Activated CD8-positive, alpha-beta memory T cell treated with anti-CD3 and anti-CD28 coated beads, Interleukin-2, amount 50 U/mL, for 24 hours (primary cell): ENCODE data around the gene SUGP2.

Experiments
- DNase-seq: peaks from one replicate; pipeline ENCODE4 v3.0.0-alpha.2; 2020; ENCODE audit errors: extremely low read depth

SUGP2 gene

DNA sequence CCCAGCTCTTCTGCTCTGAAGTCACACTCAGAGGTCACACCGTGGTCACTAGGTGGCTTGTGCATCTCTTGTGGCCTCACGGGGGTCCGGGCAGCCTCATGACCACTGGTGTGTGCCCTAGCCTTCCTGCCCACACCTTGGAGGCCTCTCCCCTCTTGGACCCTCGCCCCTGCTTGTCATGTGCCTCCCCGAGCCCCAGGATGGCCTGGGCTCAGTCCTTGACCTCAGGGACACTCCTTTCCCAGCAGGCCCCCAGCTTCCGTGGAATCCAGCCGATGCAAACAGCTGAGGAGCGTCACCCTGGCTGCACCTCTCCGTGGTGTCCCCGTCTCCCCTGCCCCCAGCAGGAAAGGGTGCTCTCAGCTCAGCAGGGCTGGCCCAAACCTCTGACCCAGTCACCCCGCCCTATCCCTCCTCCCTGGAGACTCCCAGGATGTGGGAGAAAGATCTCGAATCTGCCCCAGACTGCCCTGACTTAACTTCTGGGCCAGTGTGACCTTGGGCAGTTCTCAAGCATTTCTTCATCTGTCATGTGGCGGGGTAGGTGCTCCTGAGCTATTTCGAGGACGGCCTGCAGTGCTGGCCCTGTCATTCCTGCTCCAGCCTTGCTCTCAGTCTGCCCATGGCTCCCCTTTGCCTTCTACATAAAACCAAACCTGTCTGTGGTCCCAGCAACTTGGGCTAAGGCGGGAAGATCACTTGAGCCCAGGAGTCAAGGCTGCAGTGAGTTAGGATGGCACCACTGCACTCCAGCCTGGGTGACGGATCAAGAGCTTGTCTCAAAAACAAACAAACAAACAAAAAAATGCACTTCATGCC, 25.9 kb upstream of the SUGP2 start:
- no peak for DNase-seq

DNA sequence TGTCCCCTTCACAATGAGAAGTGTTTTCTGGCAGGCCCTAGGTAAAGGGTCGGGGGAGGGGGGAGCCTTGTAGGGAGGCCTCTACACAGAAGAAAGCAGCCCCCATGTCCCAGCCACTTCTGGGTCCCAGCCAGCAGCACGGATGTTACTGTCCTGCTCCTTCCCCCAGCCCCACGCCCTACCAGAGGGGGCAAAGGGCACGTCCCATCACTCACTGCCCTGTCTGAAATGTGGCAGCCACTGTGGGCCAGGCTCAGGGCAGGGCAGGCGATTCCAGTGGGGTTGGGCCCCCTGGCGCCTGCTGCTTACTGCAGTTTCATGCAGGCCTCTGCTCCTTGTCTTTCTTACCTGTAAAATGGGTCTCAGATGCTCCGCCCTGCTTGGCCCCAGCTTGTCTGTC, 24.4 kb upstream of the SUGP2 start:
- DNase-seq = no peak

DNA sequence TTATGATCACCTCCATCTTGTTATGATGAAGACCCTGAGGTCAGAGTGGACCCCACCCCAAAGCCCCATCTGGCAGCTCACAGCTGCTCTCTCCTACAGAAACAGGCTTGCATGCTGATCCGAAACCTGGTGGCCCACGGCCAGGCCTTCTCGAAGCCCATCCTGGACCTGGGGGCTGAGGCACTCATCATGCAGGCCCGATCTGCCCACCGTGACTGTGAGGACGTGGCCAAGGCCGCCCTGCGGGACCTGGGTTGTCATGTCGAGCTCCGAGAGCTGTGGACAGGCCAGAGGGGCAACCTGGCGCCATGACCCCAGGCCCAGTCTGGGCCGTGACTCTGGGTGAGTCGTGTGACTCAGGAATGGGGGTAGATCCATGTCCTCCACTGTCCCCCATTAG, 24.0 kb upstream of the SUGP2 start:
- no peak for DNase-seq

DNA sequence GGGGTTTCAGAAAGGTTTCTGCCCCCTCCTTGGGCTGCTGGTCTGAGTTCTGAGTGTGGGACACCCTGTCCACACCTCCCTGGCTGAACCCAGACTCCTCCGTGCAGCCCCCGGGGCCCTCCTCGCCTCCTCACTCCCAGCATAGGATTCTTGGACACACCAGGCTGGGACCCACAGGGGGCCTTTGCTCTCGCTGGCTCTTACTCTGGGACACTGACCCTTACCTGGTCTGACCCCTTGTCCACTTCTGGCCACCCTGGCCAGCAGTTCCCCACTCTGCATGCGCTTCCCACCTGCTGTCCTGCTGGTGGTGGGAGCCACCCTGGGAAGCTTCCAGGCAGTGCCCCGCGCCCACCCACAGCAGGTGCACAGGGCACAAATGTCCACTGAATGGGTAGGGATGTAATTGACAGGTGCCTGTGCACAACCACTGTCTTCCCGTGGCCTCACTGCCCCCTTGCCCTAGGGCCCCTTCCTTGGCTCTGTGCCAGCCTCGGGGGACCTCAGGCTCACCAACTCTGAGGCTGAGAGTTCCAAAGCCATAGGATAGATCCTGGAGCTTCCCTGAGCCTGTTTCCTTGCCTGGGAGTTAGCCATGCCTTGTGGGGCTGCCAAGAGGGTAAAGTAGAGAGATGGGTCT, 23.4 kb upstream of the SUGP2 start:
- no peak for DNase-seq

DNA sequence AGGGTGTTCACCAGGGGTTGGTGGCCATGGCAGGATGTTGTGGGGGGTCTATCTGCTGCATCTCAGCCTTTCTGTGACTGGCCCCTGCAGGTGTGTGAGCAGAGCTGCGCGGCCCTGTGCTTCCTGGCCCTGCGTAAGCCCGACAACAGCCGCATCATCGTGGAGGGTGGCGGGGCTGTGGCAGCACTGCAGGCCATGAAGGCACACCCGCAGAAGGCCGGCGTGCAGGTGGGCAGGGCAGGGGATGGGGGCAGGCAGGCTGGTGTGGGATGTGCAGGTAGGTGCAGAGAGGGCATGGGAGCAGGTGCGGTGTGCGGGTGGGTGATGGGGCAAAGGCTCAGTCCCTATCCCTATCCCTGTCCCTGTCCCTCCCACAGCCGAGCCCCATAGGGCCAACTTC, 22.4 kb upstream of the SUGP2 start:
- no peak for DNase-seq

DNA sequence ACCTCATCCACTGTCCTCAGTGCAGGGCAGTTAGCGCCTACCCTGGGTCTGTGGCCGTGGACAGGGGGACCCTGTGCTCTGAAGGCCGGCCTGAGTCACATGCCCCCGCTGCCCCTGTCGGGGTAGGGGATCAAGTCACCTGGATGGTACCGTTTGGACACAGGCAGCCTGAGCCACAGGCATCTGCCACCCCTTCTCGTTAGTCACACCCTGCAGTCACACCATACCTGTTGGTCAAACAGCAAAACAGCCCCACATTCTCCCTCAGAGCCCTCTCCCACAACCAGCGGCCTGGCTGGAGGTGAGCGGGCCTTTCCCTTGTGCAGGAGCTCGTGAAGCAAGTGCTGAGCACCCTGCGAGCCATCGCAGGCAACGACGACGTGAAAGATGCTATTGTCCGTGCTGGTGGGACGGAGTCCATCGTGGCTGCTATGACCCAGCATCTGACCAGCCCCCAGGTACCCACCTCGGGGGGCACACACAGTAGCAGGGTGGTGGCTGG, 21.7 kb upstream of the SUGP2 start:
- no peak for DNase-seq

DNA sequence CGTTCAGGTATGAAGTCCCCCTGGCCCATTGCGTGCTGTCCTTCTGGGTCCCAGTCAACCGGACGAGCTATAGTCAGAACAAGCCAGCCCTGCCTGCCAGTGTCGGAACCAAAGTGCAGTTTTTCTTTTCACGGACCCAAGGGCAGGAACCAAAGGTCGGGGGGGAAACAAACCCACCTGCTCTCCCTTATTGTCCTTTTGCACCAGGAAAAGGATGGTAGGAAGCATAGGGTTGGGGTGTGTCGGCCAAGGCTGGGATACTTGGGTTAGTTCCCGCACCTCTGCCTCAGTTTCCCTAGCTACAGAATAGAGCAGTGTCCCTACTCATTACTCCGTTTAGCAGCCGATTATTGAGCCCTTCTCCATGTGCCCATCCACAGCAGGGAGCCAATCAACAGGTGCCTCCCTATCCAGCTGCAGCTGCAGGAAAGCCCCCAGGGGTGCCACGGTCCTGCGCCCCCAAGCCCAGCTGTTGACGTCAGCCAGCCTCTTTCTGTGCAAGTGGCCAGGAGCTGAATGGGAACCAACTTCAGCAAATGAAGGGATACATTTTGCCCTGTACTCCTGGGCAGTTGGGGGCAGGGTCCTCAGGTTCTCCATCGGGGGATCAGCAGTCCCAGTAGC, 21.1 kb upstream of the SUGP2 start:
- DNase-seq = no peak

DNA sequence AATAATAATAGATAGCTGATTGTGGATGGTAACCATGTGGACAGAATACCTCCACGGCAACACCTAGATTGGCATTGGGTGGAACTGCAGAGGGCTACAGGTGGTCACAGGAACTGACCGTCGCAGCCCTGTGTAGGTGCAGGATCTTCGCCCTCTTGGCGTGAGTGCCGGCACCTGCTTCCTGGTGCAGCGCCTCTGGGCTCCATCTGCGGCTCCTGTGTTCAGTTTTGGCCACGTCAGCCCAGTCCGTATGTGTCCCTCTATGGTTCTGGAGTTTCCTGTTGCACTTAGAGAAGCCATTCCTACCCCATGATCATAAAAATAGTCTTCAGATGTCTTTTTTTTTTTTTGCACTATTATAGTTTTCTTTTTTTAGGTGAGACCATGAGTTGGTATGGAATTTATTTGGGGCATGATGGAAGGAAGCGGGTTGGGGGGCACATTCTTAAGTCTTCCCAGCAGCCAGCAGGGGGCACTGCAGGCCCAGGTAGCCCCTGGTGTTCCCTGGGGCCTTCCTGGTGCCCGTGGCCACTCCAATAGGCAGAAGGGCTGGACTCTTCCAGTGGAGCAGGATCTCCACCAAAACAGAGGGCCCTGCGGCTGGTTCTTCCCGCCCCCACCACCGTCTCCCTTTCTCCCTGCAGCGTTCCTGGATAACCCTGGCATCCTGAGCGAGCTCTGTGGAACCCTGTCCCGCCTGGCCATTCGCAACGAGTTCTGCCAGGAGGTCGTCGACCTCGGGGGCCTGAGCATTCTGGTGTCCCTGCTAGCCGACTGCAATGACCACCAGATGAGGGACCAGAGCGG, 20.4 kb upstream of the SUGP2 start:
- DNase-seq = no peak

DNA sequence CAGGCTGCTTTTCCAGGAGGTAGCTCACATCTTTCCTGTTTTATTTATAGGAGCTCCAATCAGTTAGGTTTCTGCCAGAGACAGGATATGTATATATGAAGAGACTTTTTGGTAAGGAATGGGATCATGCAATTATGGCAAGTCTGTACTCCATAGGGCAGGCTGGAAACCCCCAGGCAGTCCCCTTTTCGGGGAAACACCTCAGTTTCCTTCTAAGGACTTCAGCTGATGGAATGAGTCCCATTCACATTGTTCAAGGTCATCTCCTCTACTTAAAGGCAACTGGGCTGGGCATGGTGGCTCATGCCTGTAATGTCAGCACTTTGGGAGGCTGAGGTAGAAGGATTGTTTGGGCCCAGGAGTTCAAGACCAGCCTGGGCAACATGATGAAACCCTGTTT, 19.6 kb upstream of the SUGP2 start:
- DNase-seq = no peak

DNA sequence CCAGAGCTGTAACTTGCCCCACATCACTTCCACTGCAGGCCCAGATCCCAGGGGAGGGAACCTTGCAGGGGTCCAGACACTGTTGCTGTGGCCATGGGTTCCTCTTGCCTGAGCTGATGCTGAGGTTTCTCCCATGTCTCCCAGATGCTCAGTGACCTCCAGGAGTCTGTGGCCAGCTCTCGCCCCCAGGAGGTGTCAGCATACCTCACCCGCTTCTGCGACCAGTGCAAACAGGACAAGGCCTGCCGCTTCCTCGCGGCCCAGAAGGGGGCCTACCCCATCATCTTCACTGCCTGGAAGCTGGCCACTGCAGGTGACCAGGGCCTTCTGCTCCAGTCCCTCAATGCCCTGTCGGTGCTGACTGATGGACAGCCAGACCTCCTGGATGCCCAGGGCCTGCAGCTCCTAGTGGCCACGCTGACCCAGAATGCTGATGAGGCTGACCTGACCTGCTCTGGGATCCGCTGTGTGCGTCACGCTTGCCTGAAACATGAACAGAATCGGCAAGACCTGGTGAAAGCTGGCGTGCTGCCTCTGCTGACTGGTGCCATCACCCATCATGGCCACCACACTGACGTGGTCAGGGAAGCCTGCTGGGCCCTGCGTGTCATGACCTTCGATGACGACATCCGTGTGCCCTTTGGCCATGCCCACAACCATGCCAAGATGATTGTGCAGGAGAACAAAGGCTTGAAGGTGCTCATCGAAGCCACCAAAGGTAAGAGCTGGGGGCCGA, 18.3 kb upstream of the SUGP2 start:
- no peak for DNase-seq

DNA sequence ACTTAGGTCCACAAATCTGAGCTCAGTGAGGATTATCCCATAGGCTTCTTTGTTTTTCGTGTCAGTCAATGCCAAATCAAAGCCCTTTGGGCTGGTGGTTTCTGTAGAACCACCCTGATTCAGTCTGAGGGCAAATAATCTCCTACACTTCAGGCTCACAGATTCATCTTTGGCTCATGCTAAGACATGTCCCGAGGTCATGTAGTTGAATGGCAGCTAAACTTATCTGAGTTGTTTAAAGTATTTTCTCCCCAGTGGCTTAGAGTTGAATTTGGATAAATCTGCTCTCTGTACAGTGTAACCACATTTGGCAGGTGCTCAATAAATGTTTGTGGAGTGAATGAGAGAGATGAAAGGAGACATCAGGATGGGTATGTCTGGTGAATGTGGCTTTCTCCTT, 17.4 kb upstream of the SUGP2 start:
- no peak for DNase-seq

DNA sequence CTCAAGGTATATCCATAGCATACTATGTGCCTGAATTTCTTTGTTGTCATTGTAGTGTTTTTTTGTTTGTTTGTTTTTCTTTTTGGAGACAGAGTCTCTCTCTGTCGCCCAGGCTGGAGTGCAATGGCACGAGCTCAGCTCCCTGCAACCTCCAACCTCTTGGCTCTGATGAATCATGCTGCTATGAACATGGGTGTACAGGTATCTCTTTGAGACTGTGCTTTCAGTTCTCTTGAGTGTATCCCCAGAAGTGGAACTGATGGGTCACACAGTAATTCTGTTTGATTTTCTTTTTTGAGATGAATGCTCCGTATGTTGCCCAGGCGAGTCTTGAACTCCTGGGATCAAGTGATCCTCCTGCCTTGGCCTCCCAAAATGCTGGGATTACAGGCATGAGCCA, 16.8 kb upstream of the SUGP2 start:
- no peak for DNase-seq

DNA sequence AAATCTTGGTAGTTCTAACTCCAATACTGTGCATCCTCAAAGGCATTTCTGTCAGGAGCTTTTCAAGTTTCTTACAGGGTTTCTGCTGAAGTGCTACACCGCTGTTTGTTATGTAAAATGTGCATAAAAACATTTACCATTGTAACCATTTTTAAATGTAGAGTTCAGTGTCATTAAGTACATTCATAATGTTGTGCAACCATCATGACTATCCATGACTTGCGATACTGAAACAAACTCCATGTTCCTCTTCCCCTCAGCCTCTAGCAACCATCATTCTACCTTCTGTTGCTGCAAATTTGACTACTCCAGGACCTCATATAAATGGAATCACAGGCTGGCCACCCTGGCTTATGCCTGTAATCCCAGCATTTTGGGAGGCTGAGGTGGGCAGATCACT, 16.1 kb upstream of the SUGP2 start:
- no peak for DNase-seq

DNA sequence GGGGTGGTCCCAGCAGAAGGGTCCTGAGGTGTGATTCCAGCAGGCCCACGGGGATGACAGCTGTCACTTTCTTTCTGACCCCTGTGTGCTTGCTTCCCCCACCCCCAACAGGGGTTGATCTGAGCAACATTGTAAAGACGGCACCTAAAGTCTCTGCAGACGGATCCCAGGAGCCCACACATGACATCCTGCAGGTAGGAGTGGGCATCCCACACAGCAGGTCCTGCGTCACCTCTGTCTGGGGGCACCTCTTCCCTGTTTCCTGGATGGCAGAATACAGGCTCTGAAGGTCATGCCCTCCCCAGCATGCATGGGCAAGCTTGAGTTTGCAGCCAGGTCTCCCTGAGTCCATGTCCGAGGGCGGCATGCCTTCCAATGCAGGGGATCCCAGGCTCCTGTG, 10.6 kb upstream of the SUGP2 start:
- DNase-seq = no peak

DNA sequence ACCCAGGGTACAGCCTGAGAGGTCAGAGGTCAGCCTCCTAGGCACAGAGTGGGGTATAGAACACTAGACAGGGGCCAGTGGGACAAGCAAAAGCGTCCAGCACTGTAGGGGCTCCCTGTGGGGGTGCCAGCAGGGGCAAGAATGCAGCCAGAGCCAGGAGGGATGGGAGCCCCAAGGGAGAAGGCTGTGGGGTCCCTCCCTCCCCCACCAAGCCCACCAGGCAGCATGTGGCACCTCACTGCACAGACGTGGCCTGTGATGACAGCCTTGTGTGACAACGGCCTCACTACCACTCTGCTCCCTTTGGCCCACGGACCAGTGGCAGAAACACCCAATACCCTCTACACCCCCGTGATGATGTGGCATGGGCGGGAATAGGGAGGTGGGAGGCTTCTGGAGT, 10.2 kb upstream of the SUGP2 start:
- no peak for DNase-seq

DNA sequence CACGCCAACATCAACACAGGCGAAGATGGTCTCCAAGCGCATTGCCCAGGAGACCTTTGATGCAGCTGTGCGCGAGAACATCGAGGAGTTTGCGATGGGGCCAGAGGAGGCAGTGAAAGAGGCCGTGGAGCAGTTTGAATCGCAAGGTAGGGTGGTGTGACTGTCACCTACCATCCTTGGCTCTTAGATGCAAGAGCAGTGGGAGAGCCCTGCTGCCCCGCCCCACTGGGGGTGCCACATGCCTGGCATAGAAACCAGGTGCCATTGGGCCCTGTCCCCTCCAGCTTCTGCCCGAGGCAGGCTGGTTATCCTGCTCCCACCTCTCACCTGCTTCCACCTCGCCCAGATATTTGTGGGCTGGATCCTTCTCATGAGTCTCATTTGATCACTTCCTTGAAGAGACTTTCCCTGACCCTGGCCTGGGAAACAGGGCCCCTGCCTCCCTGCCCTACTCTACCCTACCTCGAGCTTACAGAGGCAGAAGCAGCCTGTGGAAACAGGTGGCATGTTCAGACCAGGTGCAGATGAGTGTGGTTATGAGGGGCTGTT, 9.5 kb upstream of the SUGP2 start:
- no peak for DNase-seq

DNA sequence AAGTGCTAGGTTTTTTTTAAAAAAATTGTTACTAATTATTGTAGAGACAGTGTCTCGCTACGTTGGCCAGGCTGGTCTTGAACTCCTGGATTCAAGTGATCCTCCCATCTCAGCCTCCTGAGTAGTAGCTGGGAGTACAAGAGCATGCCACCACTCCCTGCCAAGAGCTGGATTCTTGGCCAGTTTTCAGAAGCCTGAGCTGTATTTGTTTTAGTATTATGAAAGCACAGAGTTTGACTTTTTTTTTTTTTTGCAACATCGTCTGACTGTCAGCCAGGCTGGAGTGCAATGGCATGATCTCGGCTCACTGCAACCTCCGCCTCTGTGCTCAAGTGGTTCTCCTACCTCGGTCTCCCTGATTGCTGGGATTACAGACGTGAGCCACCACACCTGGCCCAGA, 7.1 kb upstream of the SUGP2 start:
- no peak for DNase-seq

DNA sequence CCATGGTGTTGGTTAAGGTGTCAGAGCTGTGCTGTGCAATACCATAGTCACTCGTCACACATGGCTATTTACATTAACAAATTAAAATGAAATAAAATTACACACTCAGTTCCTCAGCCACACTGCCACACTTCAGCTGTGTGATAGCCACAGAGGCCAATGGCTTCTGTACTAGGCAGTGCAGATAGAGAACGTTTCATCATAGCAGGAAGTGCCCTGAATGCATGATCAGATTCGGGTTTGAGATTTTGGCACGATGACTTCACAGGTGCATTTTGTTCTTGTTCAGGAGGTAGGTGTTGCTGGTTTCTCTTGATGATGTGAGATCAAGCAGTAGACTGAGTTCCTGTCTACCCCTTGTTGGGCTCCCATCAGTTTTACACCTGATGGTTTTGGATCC, 6.6 kb upstream of the SUGP2 start:
- DNase-seq = no peak

DNA sequence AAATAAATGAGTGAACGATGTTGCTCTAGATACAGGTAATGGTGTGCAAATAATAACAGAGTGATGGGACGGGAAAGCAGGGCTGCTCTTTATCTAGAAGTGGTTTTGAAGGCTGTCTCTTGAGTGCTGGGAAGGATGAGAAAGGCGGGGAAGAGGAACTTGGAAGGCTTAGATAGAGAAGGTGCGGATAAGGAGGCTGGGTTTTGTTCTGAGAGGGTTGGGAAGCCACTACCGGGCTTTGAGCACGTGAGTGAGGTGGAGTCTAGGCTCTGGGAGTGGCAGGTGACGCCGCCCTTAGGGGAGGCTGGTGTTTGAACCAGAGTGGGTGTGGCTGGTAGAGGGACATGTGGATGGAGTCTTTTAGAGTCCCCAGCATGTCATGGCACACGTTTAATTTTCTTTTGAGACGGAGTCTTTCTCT, 897 bp upstream of the SUGP2 start:
- peak; percentile 58 for DNase-seq

DNA sequence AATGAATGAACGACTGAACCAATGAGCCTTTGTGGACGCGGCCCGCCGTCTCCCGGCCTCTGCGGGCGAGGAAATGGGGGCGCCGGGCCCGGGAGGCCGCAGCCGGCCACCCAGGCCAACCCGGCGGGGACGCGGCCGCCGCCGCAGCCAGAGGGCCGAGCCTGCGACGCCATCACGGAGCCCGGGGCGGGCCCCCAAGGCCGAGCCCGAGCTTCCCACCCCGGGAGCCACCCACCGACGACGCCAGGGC, 216 bp downstream of the SUGP2 start:
- no peak for DNase-seq

DNA sequence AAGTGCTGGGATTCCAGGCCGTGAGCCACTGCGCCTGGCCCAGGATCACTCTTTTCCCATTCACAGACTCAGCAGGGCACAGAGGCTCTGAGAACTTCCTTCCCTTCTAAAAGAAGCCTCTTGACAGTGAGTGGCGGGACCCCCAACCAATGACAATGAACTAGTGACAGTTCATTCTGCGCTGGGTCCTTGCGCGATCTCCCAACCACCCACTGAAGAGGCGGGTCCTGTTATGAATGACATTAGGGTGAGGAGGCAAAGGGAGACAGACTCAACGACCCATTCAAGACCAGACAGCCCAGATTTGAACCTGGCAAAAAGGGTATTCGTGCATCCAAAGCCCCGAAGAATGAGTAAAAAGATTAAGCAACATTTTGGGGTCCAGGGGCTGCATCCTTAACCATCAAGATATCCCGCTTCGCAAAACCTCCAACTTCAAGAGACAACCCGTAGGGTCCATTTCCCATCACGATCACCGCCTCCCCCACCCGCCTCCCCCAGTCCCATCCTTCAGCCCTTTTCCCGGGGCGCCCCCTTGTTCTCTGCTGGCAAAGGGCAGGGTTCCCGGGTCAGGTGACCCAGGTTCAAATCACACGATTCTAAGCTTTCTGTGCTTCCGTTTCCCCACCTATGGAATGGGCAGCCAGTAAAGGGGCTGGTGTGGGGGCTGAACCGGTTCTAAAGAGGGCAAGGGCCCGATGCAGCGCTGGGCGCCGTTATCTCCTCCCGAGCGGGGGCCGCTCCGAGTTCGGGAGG, 719 bp downstream of the SUGP2 start:
- peak; percentile 80 for DNase-seq
